Anterior cingulate cortex (tissue), 58 donors: Measurements from ENCODE around the gene ELK3.

Source experiments
- DNase-seq, 58 donors: peaks; one replicate each; lab custom pipeline; 2025; lab: John Stamatoyannopoulos, UW

Gene ELK3

GRCh38 chr12:96248136-96248931, 54.2 kb downstream of the ELK3 start:
- DNase-seq, result peak in 23 of 58 donors; percentile 17 to 60 (median 39)

- DNase-seq, result peak in 3 of 58 donors; percentile 11 to 37 (median 24)
These were observed 55.3 kb downstream of the ELK3 start for GRCh38 chr12:96249196-96250118.

- no peak for DNase-seq
These were observed 56.0 kb downstream of the ELK3 start for GRCh38 chr12:96250119-96250685.

- no peak for DNase-seq
These were observed 60.9 kb downstream of the ELK3 start for GRCh38 chr12:96255077-96255476.

- DNase-seq, result no peak
These were observed 62.6 kb downstream of the ELK3 start for GRCh38 chr12:96256672-96257361.

- DNase-seq, result no peak
These were observed 63.5 kb downstream of the ELK3 start for GRCh38 chr12:96257550-96258103.

GRCh38 chr12:96258104-96258961, 64.2 kb downstream of the ELK3 start:
- DNase-seq, result peak in 27 of 58 donors; percentile 7 to 79 (median 48)

GRCh38 chr12:96260231-96260630, 66.1 kb downstream of the ELK3 start:
- DNase-seq, result no peak

GRCh38 chr12:96260644-96261043, 66.5 kb downstream of the ELK3 start:
- DNase-seq, result no peak

GRCh38 chr12:96261557-96261956, 67.4 kb downstream of the ELK3 start:
- DNase-seq, result no peak

- peak in 6 of 58 donors; percentile 8 to 48 (median 18) for DNase-seq
These were observed 69.3 kb downstream of the ELK3 start for GRCh38 chr12:96263449-96263902.

GRCh38 chr12:96265400-96265799, 71.2 kb downstream of the ELK3 start:
- no peak for DNase-seq

GRCh38 chr12:96265836-96266235, 71.7 kb downstream of the ELK3 start:
- no peak for DNase-seq

GRCh38 chr12:96266238-96266637, 72.1 kb downstream of the ELK3 start:
- DNase-seq, result no peak

- DNase-seq, result no peak
These were observed 77.5 kb downstream of the ELK3 start for GRCh38 chr12:96271469-96272199.

- no peak for DNase-seq
These were observed 80.2 kb downstream of the ELK3 start for GRCh38 chr12:96274331-96274730.

- DNase-seq, result no peak
These were observed 91.0 kb downstream of the ELK3 start for GRCh38 chr12:96285158-96285557.

- no peak for DNase-seq
These were observed 94.9 kb downstream of the ELK3 start for GRCh38 chr12:96289067-96289466.
